ENCODE measurements around the gene ABTB1. TPM values are rescaled to one million over a fixed set of nuclear protein-coding genes. Genes with fewer than 3 reads are reported as not detected.

Gene ABTB1
- 17.0 TPM for polyA plus RNA-seq
- long read RNA-seq, donor 1, partial matches to known transcripts = 0 of 5 reads
- long read RNA-seq, donor 1, other reads (novel, unspliced or antisense) = 0 of 5 reads
- long read RNA-seq, donor 2, partial matches to known transcripts = 0 of 4 reads
- long read RNA-seq, donor 2, other reads (novel, unspliced or antisense) = 0 of 4 reads
- long read RNA-seq, donor 3 = 0 reads
- long read RNA-seq, donor 4 = 0 reads
- long read RNA-seq, donor 5, partial matches to known transcripts = 0 of 2 reads
- long read RNA-seq, donor 5, other reads (novel, unspliced or antisense) = 0 of 2 reads
- long read RNA-seq, donor 6, partial matches to known transcripts = 0 of 1 reads
- long read RNA-seq, donor 6, other reads (novel, unspliced or antisense) = 0 of 1 reads
- long read RNA-seq, donor 7, partial matches to known transcripts = 0 of 2 reads
- long read RNA-seq, donor 7, other reads (novel, unspliced or antisense) = 0 of 2 reads
- long read RNA-seq, donor 8, partial matches to known transcripts = 0 of 4 reads
- long read RNA-seq, donor 8, other reads (novel, unspliced or antisense) = 0 of 4 reads
- long read RNA-seq, donor 9, partial matches to known transcripts = 0 of 3 reads
- long read RNA-seq, donor 9, other reads (novel, unspliced or antisense) = 0 of 3 reads
- long read RNA-seq, donor 10, partial matches to known transcripts = 0 of 2 reads
- long read RNA-seq, donor 10, other reads (novel, unspliced or antisense) = 0 of 2 reads
- long read RNA-seq, donor 11, partial matches to known transcripts = 0 of 1 reads
- long read RNA-seq, donor 11, other reads (novel, unspliced or antisense) = 0 of 1 reads

- Histone ChIP-seq H3K4me3 (ENCODE audit: low read length) (peak within 1 kb of the TSS; percentile 67), H3K27ac (ENCODE audit: low read length) (no peak within 1 kb of the TSS), H3K27me3 (ENCODE audit: control insufficient read depth, insufficient read depth, low read length) (no peaks in the 10 kb centered on the region), H3K9me3 (ENCODE audit: control insufficient read depth, low read depth, low read length) (no peaks in the 10 kb centered on the region), H3K36me3 (ENCODE audit: control insufficient read depth, insufficient read depth, low read length) (peaks cover 7% of the 10 kb centered on the region), H3K4me1 (ENCODE audit: control insufficient read depth, insufficient read depth, low read length) (peaks cover 15% of the 10 kb centered on the region)
- DNase-seq = peak; percentile 63 to 84
- no CpG with 5 or more reads among the region's 102 CpGs for WGBS (ENCODE audit: insufficient coverage, low lambda C conversion rate)
These were observed at the start of gene ABTB1 for GRCh38 chr3:127672429-127673190. Gene ABTB1, plus strand, starts transcription at chr3:127672952. Its CDS starts 74 bp downstream, at chr3:127673026.

- Histone ChIP-seq H3K4me1 (ENCODE audit: control insufficient read depth, insufficient read depth, low read length) (no peaks in the 10 kb centered on the region), H3K36me3 (ENCODE audit: control insufficient read depth, insufficient read depth, low read length) (peaks cover 27% of the 10 kb centered on the region), H3K27me3 (ENCODE audit: control insufficient read depth, insufficient read depth, low read length) (peaks cover 11% of the 10 kb centered on the region), H3K4me3 (ENCODE audit: low read length) (no peak overlapping the region), H3K9me3 (ENCODE audit: control insufficient read depth, low read depth, low read length) (peaks cover 3% of the 10 kb centered on the region), H3K27ac (ENCODE audit: low read length) (no peak overlapping the region)
- no peak for DNase-seq
- WGBS (ENCODE audit: insufficient coverage, low lambda C conversion rate) = 100% methylated on average over 1 of the region's 5 CpGs
These were observed 48.7 kb upstream of the ABTB1 start for GRCh38 chr3:127624063-127624462.

- H3K4me1 ChIP-seq (ENCODE audit: control insufficient read depth, insufficient read depth, low read length) = peaks cover 10% of the 10 kb centered on the region
- H3K9me3 ChIP-seq (ENCODE audit: control insufficient read depth, low read depth, low read length) = peaks cover 6% of the 10 kb centered on the region
- no peak overlapping the region for H3K4me3 ChIP-seq (ENCODE audit: low read length)
- H3K27ac ChIP-seq (ENCODE audit: low read length) = no peak overlapping the region
- DNase-seq = no peak
- peaks cover 22% of the 10 kb centered on the region for H3K27me3 ChIP-seq (ENCODE audit: control insufficient read depth, insufficient read depth, low read length)
- H3K36me3 ChIP-seq (ENCODE audit: control insufficient read depth, insufficient read depth, low read length) = peaks cover 13% of the 10 kb centered on the region
- WGBS (ENCODE audit: insufficient coverage, low lambda C conversion rate) = 54% methylated on average over 2 of the region's 2 CpGs
These were observed 46.9 kb upstream of the ABTB1 start for GRCh38 chr3:127625821-127626220.

- DNase-seq = no peak
- Histone ChIP-seq H3K9me3 (ENCODE audit: control insufficient read depth, low read depth, low read length) (peaks cover 6% of the 10 kb centered on the region), H3K4me1 (ENCODE audit: control insufficient read depth, insufficient read depth, low read length) (peaks cover 10% of the 10 kb centered on the region), H3K36me3 (ENCODE audit: control insufficient read depth, insufficient read depth, low read length) (no peaks in the 10 kb centered on the region), H3K4me3 (ENCODE audit: low read length) (no peak overlapping the region), H3K27ac (ENCODE audit: low read length) (no peak overlapping the region), H3K27me3 (ENCODE audit: control insufficient read depth, insufficient read depth, low read length) (peaks cover 22% of the 10 kb centered on the region)
- 71% methylated on average over 1 of the region's 4 CpGs for WGBS (ENCODE audit: insufficient coverage, low lambda C conversion rate)
These were observed 44.3 kb upstream of the ABTB1 start for GRCh38 chr3:127628426-127628787.

GRCh38 chr3:127628788-127629466, 43.8 kb upstream of the ABTB1 start, which contains the start of gene PODXL2:
Gene PODXL2, plus strand, starts transcription at chr3:127629185. Its CDS starts 35 bp downstream, at chr3:127629220.
- Histone ChIP-seq H3K27ac (ENCODE audit: low read length) (no peak within 1 kb of the TSS), H3K9me3 (ENCODE audit: control insufficient read depth, low read depth, low read length) (peaks cover 6% of the 10 kb centered on the region), H3K4me1 (ENCODE audit: control insufficient read depth, insufficient read depth, low read length) (peaks cover 10% of the 10 kb centered on the region), H3K27me3 (ENCODE audit: control insufficient read depth, insufficient read depth, low read length) (peaks cover 22% of the 10 kb centered on the region), H3K36me3 (ENCODE audit: control insufficient read depth, insufficient read depth, low read length) (no peaks in the 10 kb centered on the region), H3K4me3 (ENCODE audit: low read length) (peak within 1 kb of the TSS; percentile 41)
- no CpG with 5 or more reads among the region's 105 CpGs for WGBS (ENCODE audit: insufficient coverage, low lambda C conversion rate)
- peak; percentile 31 to 68 for DNase-seq

GRCh38 chr3:127629467-127630403, 43.0 kb upstream of the ABTB1 start:
- Histone ChIP-seq H3K27me3 (ENCODE audit: control insufficient read depth, insufficient read depth, low read length) (peaks cover 22% of the 10 kb centered on the region), H3K4me3 (ENCODE audit: low read length) (peak overlapping the region; percentile 41), H3K36me3 (ENCODE audit: control insufficient read depth, insufficient read depth, low read length) (no peaks in the 10 kb centered on the region), H3K4me1 (ENCODE audit: control insufficient read depth, insufficient read depth, low read length) (peaks cover 10% of the 10 kb centered on the region), H3K9me3 (ENCODE audit: control insufficient read depth, low read depth, low read length) (peaks cover 6% of the 10 kb centered on the region), H3K27ac (ENCODE audit: low read length) (no peak overlapping the region)
- peak; percentile 14 to 42 for DNase-seq
- WGBS (ENCODE audit: insufficient coverage, low lambda C conversion rate) = no CpG with 5 or more reads among the region's 65 CpGs

GRCh38 chr3:127630811-127631714, 41.7 kb upstream of the ABTB1 start:
- H3K36me3 ChIP-seq (ENCODE audit: control insufficient read depth, insufficient read depth, low read length) = no peaks in the 10 kb centered on the region
- peaks cover 10% of the 10 kb centered on the region for H3K4me1 ChIP-seq (ENCODE audit: control insufficient read depth, insufficient read depth, low read length)
- H3K27ac ChIP-seq (ENCODE audit: low read length) = no peak overlapping the region
- no peak for DNase-seq
- peaks cover 22% of the 10 kb centered on the region for H3K27me3 ChIP-seq (ENCODE audit: control insufficient read depth, insufficient read depth, low read length)
- peaks cover 6% of the 10 kb centered on the region for H3K9me3 ChIP-seq (ENCODE audit: control insufficient read depth, low read depth, low read length)
- no peak overlapping the region for H3K4me3 ChIP-seq (ENCODE audit: low read length)
- no CpG with 5 or more reads among the region's 12 CpGs for WGBS (ENCODE audit: insufficient coverage, low lambda C conversion rate)

- Histone ChIP-seq H3K9me3 (ENCODE audit: control insufficient read depth, low read depth, low read length) (peaks cover 6% of the 10 kb centered on the region), H3K36me3 (ENCODE audit: control insufficient read depth, insufficient read depth, low read length) (no peaks in the 10 kb centered on the region), H3K27ac (ENCODE audit: low read length) (no peak overlapping the region), H3K4me1 (ENCODE audit: control insufficient read depth, insufficient read depth, low read length) (peaks cover 10% of the 10 kb centered on the region), H3K27me3 (ENCODE audit: control insufficient read depth, insufficient read depth, low read length) (peaks cover 22% of the 10 kb centered on the region), H3K4me3 (ENCODE audit: low read length) (no peak overlapping the region)
- no CpG with 5 or more reads among the region's 8 CpGs for WGBS (ENCODE audit: insufficient coverage, low lambda C conversion rate)
- no peak for DNase-seq
These were observed 40.5 kb upstream of the ABTB1 start for GRCh38 chr3:127632035-127632820.

Data from large intestine (tissue), 12 donors.